H1 (cell line): ENCODE results near the gene SWI5. TPM values are rescaled to one million over a fixed set of nuclear protein-coding genes. Genes with fewer than 3 reads are reported as not detected.

ENCODE experiments used
- CTCF ChIA-PET: fragments of 300-600 bp; sonication (Branson Sonifier 250); formaldehyde crosslinking; loops from one replicate; lab custom pipeline; 2021; ENCODE audit not compliant: partially characterized antibody; lab: Charles Lee
- POLR2A ChIA-PET: fragments of 300-600 bp; sonication (Branson Sonifier 250); formaldehyde crosslinking; loops from one replicate; lab custom pipeline; 2021; ENCODE audit warnings: inconsistent platforms; ENCODE audit not compliant: partially characterized antibody; lab: Charles Lee
- DNase-seq, 2 experiments: peaks; one replicate each; pipeline versions ENCODE4 v3.0.0 to v3.0.0-alpha.2; 2010 to 2022; ENCODE audit warnings: low spot score in 2 of 2, low read depth in 1 of 2, mixed read lengths in 1 of 2
- FAIRE-seq: peaks from 2 replicates; lab custom pipeline; 2011; peaks lifted over from hg19 to GRCh38; lab: Jason Lieb, UNC
- H2AFZ ChIP-seq: 2 replicates; pipeline ENCODE4 v1.8.1; 2012; ENCODE audit warnings: low read length, inconsistent platforms
- H2AK5ac ChIP-seq: 2 replicates; pipeline ENCODE4 v1.6.1; 2013; ENCODE audit warnings: low read depth, low read length
- H2BK120ac ChIP-seq: replicated peaks from 2 replicates; pipeline ENCODE3; 2013; ENCODE audit warnings: low read depth, low read length, inconsistent platforms
- H2BK12ac ChIP-seq: 2 replicates; pipeline ENCODE4 v1.6.1; 2013; ENCODE audit warnings: low read depth, low read length
- H2BK15ac ChIP-seq: 2 replicates; pipeline ENCODE4 v1.6.1; 2013; ENCODE audit warnings: low read length
- H2BK20ac ChIP-seq: 2 replicates; pipeline ENCODE4 v1.6.1; 2013; ENCODE audit warnings: low read length
- H2BK5ac ChIP-seq: 2 replicates; pipeline ENCODE4 v1.6.1; 2013; ENCODE audit warnings: low read depth, low read length
- H3K14ac ChIP-seq: 2 replicates; pipeline ENCODE4 v1.6.1; 2013; ENCODE audit warnings: inconsistent platforms; ENCODE audit not compliant: insufficient read length
- H3K18ac ChIP-seq: 2 replicates; pipeline ENCODE4 v1.6.1; 2013; ENCODE audit warnings: low read length; ENCODE audit errors: extremely low read depth
- H3K23ac ChIP-seq: 2 replicates; pipeline ENCODE4 v1.6.1; 2013; ENCODE audit warnings: inconsistent platforms; ENCODE audit not compliant: insufficient read length
- H3K23me2 ChIP-seq: 2 replicates; pipeline ENCODE4 v1.6.1; 2013; ENCODE audit warnings: low read depth, low read length
- H3K27ac ChIP-seq: 2 replicates; pipeline ENCODE4 v1.6.1; 2011; ENCODE audit warnings: low read depth, low read length, inconsistent platforms
- H3K27me3 ChIP-seq, 4 experiments: replicated peaks in 1 of 4; 1 replicate in 1 of 4; 2 replicates in 3 of 4; pipeline versions ENCODE4 v1.6.1 to v1.8.1; 2011 to 2013; ENCODE audit warnings: low read length in 3 of 4, mild to moderate bottlenecking in 3 of 4, inconsistent platforms in 2 of 4, mixed read lengths in 2 of 4, moderate library complexity in 1 of 4; ENCODE audit not compliant: control insufficient read depth in 3 of 4, insufficient read depth in 3 of 4; ENCODE audit errors: extremely low read depth in 1 of 4
- H3K36me3 ChIP-seq, 4 experiments: 2 replicates each; pipeline versions ENCODE4 v1.6.1 to v1.8.1; 2011 to 2013; ENCODE audit warnings: mild to moderate bottlenecking in 4 of 4, low read length in 3 of 4, moderate library complexity in 2 of 4, control low read depth in 1 of 4, inconsistent platforms in 1 of 4; ENCODE audit not compliant: insufficient read depth in 4 of 4, control insufficient read depth in 2 of 4
- H3K4ac ChIP-seq: replicated peaks from 2 replicates; pipeline ENCODE3; 2013; ENCODE audit warnings: low read length, low read depth, mixed read lengths, inconsistent platforms; ENCODE audit not compliant: insufficient read length
- H3K4me1 ChIP-seq, 4 experiments: replicated peaks in 1 of 4; 1 replicate in 1 of 4; 2 replicates in 3 of 4; pipeline versions ENCODE4 v1.6.1 to v1.8.1; 2011 to 2013; ENCODE audit warnings: low read length in 3 of 4, inconsistent platforms in 2 of 4, mixed read lengths in 1 of 4; ENCODE audit not compliant: insufficient read depth in 4 of 4, control insufficient read depth in 3 of 4
- H3K4me2 ChIP-seq, 2 experiments: 2 replicates each; pipeline versions ENCODE4 v1.6.1 to v1.8.1; 2011 to 2013; ENCODE audit warnings: low read depth in 2 of 2, low read length in 2 of 2, control low read depth in 1 of 2, inconsistent platforms in 1 of 2, mild to moderate bottlenecking in 1 of 2; ENCODE audit not compliant: insufficient read depth in 1 of 2
- H3K4me3 ChIP-seq, 4 experiments: fragments of 200-600, 300-600 bp in 1 of 4; sonication (generic), shearing (Covaris generic), sonication (Bioruptor Twin) in 1 of 4; 2 replicates each; pipeline versions ENCODE4 v1.5.1 to v1.8.1; 2011 to 2016; ENCODE audit warnings: low read length in 4 of 4, low read depth in 3 of 4, control low read depth in 2 of 4, inconsistent platforms in 2 of 4, mild to moderate bottlenecking in 2 of 4, mixed read lengths in 1 of 4, moderate library complexity in 1 of 4; ENCODE audit not compliant: insufficient read depth in 2 of 4; ENCODE audit errors: extremely low read depth in 1 of 4
- H3K56ac ChIP-seq: replicated peaks from 2 replicates; pipeline ENCODE3; 2013; ENCODE audit warnings: low read depth, mild to moderate bottlenecking, mixed read lengths, low read length, inconsistent platforms; ENCODE audit not compliant: insufficient read length
- H3K79me1 ChIP-seq: 2 replicates; pipeline ENCODE4 v1.6.1; 2013; ENCODE audit warnings: low read depth, low read length, control low read depth
- H3K79me2 ChIP-seq, 2 experiments: 2 replicates each; pipeline versions ENCODE4 v1.6.1 to v1.8.1; 2012 to 2013; ENCODE audit warnings: low read length in 2 of 2, mild to moderate bottlenecking in 2 of 2, inconsistent platforms in 1 of 2; ENCODE audit not compliant: insufficient read depth in 2 of 2, control insufficient read depth in 1 of 2
- H3K9ac ChIP-seq, 4 experiments: replicated peaks in 1 of 4; 1 replicate in 1 of 4; 2 replicates in 3 of 4; pipeline versions ENCODE4 v1.6.1 to v1.8.1; 2011 to 2013; ENCODE audit warnings: low read depth in 3 of 4, low read length in 3 of 4, control low read depth in 2 of 4, mild to moderate bottlenecking in 2 of 4, moderate library complexity in 2 of 4, inconsistent platforms in 1 of 4; ENCODE audit errors: extremely low read depth in 1 of 4
- H3K9me3 ChIP-seq, 2 experiments: 2 replicates each; pipeline versions ENCODE4 v1.6.1 to v1.8.1; 2012 to 2013; ENCODE audit warnings: mild to moderate bottlenecking in 2 of 2, moderate library complexity in 2 of 2, control low read depth in 1 of 2, inconsistent platforms in 1 of 2, low read depth in 1 of 2, low read length in 1 of 2, mixed read lengths in 1 of 2; ENCODE audit not compliant: insufficient read depth in 2 of 2
- H4K20me1 ChIP-seq, 2 experiments: replicated peaks in 1 of 2; 2 replicates each; pipeline versions ENCODE3 to v1.8.1; 2011 to 2013; ENCODE audit warnings: inconsistent platforms in 2 of 2, low read length in 2 of 2, mild to moderate bottlenecking in 1 of 2; ENCODE audit not compliant: insufficient read depth in 2 of 2, control insufficient read depth in 1 of 2
- H4K5ac ChIP-seq: 2 replicates; pipeline ENCODE4 v1.6.1; 2013; ENCODE audit warnings: low read length, low read depth, mixed read lengths, inconsistent platforms; ENCODE audit not compliant: insufficient read length
- H4K8ac ChIP-seq: 2 replicates; pipeline ENCODE4 v1.8.0; 2013; ENCODE audit warnings: mild to moderate bottlenecking, moderate library complexity, low read length, inconsistent platforms; ENCODE audit not compliant: insufficient read depth; ENCODE audit errors: extremely low read depth
- H4K91ac ChIP-seq: replicated peaks from 2 replicates; pipeline ENCODE3; 2013; ENCODE audit warnings: low read length, mixed read lengths, inconsistent platforms; ENCODE audit not compliant: insufficient read length
- ATF3 ChIP-seq: IDR thresholded peaks from 2 replicates; pipeline ENCODE4 v1.6.1; 2011; ENCODE audit warnings: low read depth, mild to moderate bottlenecking, low read length; ENCODE audit not compliant: insufficient read depth
- POLR2AphosphoS5 ChIP-seq: IDR thresholded peaks from 2 replicates; pipeline ENCODE4 v1.6.1; 2011; ENCODE audit warnings: low read depth, low read length
- WGBS, 2 experiments: shearing (Covaris generic) in 1 of 2; methylation state at CpG; one replicate each; pipeline versions ENCODE4 v1.1.6 to v1.1.7; 2013 to 2015; ENCODE audit warnings: low lambda C conversion rate in 2 of 2, mixed read lengths in 2 of 2, inconsistent platforms in 1 of 2, low coverage in 1 of 2, missing lambda C conversion rate in 1 of 2; ENCODE audit not compliant: insufficient replicate concordance in 2 of 2, insufficient coverage in 1 of 2, insufficient read length in 1 of 2; ENCODE audit errors: extremely low coverage in 1 of 2, missing lambda C conversion rate in 1 of 2; 5-methylcytosine and 5-hydroxymethylcytosine counted together
- polyA plus RNA-seq, 7 experiments: library from polyadenylated mRNA; depleted of rRNA in 3 of 7; stranded (reverse) in 5 of 7; unstranded in 2 of 7; fragments of >200 nt in 5 of 7; fragments of 200-250 nt in 2 of 7; gene quantifications; 1 replicate in 5 of 7; 2 replicates in 1 of 7; 4 replicates in 1 of 7; pipeline versions ENCODE4 v1.2.1 to v1.2.3, GENCODE V29; 2011 to 2013; ENCODE audit warnings: missing spikeins in 2 of 7, mixed read lengths in 2 of 7
- total RNA-seq: library from RNA; stranded (reverse); fragmentation: NEBNext Ultra II Directional; extraction: Animal tissue kit (Norgen Biotek cat#: 25700); gene quantifications from 2 replicates; pipeline ENCODE4 v1.2.1, GENCODE V29; 2021

The SWI5 gene
- total and polyA plus RNA-seq, 2 of the 8 experiments (the other 6 are each of a cell fraction or from before 2014, with no cell fraction given) = 29.0 to 59.5 TPM

GRCh38 chr9:128232528-128233428, 43.3 kb upstream of the SWI5 start:
- no peaks in the 10 kb centered on the region for H3K9me3 ChIP-seq
- H3K27ac ChIP-seq = no peak overlapping the region
- peaks cover 0 to 2% of the 10 kb centered on the region in 2 experiments for H4K20me1 ChIP-seq
- ChIA-PET CTCF (interaction anchor here (0.9 to 1.8 kb wide), 6 partner anchors 14 to 108 kb away, joined by 3 to 7 read pairs (median 3); partner anchors contain the start of gene CIZ1), POLR2A (interaction anchor here (0.5 to 4.2 kb wide), 12 partner anchors 8 to 256 kb away, joined by 3 to 21 read pairs (median 5); no protein-coding TSS in a partner anchor)
- no peak overlapping the region for H3K23ac ChIP-seq
- H3K4me3 ChIP-seq = no peak overlapping the region
- DNase-seq (no peak), FAIRE-seq (no peak)
- H3K4me1 ChIP-seq = no peaks in the 10 kb centered on the region
- H3K27me3 ChIP-seq = no peaks in the 10 kb centered on the region; a peak in 1 of 7 replicates
- H2AFZ ChIP-seq = no peak overlapping the region
- peaks cover 0 to 2% (median 0%) of the 10 kb centered on the region in 4 experiments; a peak in 1 of 8 replicates for H3K36me3 ChIP-seq
- H3K79me1 ChIP-seq = no peaks in the 10 kb centered on the region
- H4K8ac ChIP-seq = 0 out of 2 replicates have a peak overlapping the region, but pooled peaks have one; percentile 15
- H3K4ac ChIP-seq = no peak overlapping the region
- no peak overlapping the region for H4K91ac ChIP-seq
- H2BK15ac ChIP-seq = no peak overlapping the region
- H2BK20ac ChIP-seq = no peak overlapping the region
- no peaks in the 10 kb centered on the region for H3K79me2 ChIP-seq
- no peak overlapping the region for H2BK120ac ChIP-seq
- no peak overlapping the region for H3K4me2 ChIP-seq
- WGBS, 2 experiments = 88% methylated on average over 22 of the region's 22 CpGs; no CpG with 5 or more reads in 1 of the 2 experiments
- no peak overlapping the region for H3K56ac ChIP-seq
- no peak overlapping the region for H2AK5ac ChIP-seq
- no peaks in the 10 kb centered on the region for H3K23me2 ChIP-seq
- TF ChIP-seq POLR2AphosphoS5 (peak; percentile 4; the same call in 1 of the 2 replicates), ATF3 (no peak)
- H3K14ac ChIP-seq = no peak overlapping the region
- no peak overlapping the region for H3K9ac ChIP-seq
- H3K18ac ChIP-seq = no peak overlapping the region
- H2BK12ac ChIP-seq = no peak overlapping the region
- no peak overlapping the region for H4K5ac ChIP-seq
- H2BK5ac ChIP-seq = no peak overlapping the region
